ENCODE results near the gene ANKS1B.

The ANKS1B gene

DNA sequence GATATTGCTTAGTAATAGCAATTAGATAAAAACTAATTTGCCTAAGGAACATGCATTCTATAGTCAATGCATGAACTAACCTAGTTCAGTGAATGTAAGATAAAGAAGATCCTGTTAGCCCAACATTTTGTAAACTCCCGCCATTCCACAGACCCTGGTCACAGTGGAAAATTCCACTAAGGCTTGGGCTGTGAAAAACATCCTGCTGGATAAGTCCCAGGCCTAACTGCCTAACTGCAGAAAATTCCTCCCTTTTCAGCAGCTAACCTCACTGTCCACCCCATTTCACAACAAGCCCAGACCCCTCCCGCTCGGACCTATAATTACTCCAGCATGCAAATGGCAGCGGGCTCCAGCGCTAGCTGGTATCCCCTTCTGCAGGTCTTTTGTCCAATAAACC is 435.1 kb downstream of the ANKS1B start:
- no peak for DNase-seq

DNA sequence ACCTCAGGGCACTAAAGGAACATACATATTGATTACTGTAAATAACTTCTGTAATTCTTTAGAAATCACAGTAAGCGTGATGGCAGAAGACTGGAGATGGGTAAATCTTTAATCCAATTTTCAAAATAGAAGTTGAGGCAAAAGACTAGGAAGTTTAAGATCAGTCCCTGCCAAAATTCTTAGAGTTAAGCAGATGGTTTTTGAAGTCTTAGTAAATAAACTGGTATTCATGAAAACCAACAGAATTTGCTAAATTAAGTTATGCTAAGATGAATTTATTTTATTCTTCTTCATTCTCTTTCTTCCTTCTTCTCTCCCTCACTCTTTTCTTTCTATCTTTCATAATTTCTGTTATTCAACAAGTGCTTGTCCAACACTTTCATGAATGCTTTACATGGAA is 435.5 kb downstream of the ANKS1B start:
- DNase-seq: peak in 3 of 6 experiments; percentile 12 to 52 (median 18)

DNA sequence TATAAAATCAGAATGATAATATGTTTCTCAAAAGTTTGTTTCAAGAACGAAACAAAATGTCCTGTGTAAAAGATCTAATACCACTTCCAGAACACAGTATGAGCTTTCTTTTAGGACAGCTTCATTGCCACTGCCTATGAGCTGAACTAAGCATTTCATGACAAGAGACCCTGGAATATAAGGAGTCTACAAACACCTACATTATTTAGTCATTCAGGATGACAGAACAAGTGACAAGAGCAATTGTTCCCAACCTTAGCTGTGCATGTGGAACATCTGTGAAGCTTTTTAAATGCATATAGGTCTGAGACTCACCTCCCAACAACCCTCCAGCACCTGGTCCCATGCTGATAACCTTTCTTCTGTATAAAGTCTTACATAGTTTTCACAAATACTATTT is 440.3 kb downstream of the ANKS1B start:
- DNase-seq: no peak

DNA sequence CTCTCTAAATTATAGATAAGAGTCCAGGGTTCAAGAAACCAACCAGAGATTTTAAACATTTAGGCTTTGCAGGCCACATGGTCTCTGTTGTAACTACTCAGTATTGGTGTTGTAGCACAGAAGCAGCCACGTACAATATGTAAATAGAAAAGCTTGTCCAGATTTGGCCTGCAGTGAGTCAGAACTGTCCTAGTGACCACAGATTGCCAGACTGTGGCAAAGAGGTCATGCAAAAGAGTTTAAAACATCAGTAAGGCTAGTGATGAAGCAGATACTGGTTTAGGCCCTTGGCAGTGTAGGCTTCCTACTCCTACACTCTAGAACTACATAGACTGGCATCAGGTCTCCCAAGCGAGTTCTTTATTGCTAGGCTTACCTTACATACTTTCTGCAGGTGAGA is 454.8 kb downstream of the ANKS1B start:
- DNase-seq: no peak

DNA sequence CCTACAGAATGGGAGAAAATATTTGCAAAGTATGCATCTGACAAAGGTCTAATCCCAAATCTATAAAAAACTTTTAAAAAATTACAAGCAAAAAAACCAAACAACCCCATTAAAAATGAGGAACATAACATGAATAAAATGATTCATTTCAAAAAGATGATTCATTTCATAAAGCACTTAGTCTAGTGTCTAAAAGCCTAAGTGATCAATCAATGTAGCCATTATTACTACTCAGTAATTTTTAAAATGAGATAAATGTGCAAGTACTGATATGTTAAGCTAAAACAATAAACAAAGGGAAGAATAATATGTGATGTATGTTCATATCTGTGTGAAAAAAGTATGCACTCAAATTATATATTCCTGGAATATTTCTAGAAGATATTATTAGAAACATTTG is 456.3 kb downstream of the ANKS1B start:
- no peak for DNase-seq

DNA sequence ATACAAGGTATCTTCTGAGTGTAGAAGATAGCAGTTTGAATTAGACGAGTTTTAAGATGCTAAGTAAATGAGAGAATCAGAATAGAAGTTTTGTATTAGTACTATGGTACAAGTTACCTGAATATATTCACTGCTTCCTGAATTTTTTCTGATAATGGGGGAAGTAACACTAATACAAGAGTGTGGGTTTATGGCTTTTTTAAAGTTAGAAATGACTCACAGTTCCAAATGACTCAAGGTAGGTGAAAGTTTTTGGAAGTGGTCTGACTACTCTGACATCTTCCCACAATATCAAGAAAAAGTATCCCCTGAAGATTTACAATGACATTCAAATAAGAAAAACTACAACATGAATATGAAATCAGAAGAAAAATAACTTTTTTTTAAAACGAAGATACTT is 460.9 kb downstream of the ANKS1B start:
- no peak for DNase-seq

DNA sequence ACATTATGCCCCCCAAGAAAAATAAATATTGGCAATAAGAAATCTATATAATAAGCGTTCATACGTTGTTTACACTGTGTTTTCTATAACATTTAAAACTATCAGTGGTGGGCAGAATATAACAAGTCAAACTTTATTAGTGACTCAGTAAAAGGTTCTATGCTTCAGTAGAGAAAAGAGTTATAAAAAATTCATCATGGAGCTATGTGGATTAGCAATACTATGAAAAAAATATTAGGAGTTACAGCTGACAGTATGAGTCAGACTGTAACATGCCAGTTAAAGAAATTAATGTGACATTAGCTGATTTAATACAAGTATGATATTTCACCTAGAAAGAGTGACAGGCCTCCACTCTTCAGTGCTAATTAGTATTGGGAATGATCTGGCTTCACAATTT is 462.3 kb downstream of the ANKS1B start:
- no peak for DNase-seq

DNA sequence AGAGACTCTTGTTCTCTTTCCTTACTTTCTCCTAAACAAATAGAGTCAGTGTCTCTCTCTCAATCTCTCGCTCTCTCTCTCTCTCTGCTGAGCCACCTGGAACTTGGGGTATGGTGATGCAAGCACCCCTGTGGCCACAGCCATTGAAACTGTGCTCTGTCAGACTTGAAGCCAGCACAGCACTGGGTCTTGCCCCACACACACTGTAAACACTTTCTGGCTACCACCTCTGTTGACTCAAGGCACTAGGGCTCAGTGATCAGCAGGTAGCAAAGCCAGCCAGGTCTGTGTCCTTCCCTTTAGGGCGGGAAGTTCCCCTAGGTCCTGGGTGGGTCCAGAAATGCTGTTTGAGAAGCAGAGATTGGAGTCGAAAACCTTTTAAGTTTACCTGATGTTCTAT is 463.1 kb downstream of the ANKS1B start:
- DNase-seq: no peak

DNA sequence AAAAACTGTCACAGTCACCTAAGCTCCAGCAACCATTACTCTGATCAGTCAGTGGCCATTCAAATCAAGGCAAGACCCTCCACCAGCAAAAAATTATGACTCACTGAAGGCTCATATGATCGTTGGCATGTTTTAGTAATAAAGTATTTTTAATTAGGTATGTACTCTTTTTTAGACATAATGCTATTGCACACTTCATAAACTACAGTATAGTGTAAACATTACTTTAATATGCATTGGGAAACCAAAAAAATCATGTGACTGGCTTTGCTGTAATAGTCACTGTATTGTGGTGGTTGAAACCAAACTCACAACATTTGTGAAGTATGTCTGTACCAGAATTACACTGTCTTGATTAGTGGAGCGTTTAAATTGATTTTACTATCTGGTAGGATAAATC is 471.7 kb downstream of the ANKS1B start:
- DNase-seq: no peak

DNA sequence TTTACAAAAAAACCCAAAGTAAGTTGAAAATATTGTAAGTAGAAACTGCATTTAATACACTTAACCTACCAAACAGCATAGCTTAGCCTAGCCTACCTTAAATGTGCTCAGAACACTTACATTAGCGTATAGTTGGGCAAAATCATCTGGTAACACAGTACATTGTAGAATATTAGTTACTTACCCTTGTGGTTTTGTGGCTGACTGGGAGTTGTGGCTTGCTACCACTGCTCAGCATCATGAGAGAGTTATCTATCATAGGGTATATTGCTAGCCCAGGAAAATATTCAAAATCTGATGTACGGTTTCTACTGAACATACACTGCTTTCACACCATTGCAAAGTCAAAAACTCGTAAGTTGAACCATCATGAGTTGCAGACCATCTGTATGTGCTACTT is 478.9 kb downstream of the ANKS1B start:
- no peak for DNase-seq

DNA sequence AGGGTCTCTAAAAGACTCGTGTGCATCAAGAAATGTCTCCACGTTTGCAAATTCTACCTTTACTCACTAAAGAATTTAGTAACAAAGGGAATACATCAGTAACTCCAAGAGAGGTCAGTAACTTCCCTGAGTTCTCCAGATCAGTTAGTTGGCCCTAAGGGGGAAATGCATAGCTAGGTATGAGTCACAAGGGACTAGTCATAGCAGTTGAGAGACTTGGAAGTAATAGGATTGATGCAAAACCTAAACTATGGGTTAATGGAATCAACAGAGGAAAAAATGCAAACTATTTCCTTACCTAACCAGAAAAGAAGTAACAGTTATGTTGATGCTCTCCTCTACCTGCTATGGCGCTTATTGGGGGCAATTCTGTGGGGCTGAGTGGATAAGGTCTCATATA is 486.0 kb downstream of the ANKS1B start:
- DNase-seq: no peak

DNA sequence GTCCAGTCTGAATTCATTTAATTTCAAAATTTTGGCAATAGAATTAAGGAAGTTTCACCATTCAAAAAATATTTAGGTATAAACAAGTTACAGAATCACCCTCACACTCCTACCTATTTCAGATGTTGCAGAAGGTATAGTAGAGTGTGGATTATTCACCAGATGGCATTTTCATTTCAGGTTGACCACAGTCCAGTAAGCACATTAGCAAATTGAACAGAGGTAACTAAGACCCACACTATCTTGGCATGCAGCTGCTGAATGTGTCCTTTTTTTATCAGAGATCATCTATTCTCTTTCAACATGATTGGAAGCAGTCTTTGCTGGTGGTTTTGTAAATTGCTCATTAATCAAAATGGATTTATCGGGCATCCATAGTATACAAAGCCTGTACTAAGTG is 488.9 kb downstream of the ANKS1B start:
- DNase-seq: no peak

DNA sequence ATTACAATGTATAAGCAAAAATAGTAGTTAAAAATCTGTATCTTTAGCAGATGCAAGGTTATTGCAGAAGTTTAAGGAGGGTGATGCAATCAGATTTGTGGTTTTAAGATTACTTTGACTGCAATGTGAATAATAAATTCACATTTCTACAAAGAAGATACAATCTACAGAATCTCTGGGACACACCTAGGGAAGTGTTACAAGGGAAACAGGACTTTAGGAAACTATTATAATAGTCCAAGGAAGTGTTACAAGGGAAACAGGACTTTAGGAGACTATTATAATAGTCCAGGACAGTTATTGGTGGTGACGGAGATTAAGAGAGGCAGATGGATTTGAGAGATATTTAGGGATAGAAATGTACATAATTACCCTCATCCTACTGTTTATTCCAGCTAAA is 491.5 kb downstream of the ANKS1B start:
- DNase-seq: no peak

DNA sequence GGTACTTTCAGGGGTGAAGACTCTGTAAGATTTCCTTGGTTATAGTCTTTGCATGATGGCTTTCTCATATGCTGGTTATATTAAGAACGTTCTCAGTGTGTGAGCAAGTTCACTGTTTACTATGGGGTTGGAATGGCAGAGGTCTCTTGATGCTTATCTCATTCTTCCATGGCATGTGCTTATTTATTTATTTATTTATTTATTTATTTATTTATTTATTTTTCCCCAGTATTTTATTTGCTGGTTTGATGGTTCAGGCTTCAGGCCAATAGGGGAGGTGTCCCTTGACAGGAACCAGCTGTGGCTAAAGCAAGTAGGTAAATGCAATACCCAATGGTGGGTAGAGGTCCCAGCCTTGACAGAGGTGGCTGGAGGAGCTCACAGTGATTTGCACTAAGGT is 498.5 kb downstream of the ANKS1B start:
- DNase-seq: no peak

DNA sequence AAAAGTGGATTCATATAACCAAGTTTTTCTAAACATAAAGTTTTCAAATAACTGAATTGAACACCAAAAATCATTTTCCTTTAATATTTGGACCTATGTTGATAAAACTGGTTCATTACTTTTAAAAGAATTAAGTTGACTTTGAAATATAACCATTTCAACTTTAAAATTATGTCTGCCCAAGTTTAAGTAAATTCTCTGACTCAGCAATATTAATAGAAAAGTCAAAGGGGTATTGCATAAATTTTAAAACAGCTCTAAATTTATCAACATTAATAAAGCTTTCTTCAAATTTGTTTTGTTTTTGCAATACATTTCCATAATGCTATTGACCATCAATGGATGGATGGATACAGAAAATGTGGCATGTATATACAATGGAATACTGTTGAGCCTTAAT is 505.6 kb downstream of the ANKS1B start:
- no peak for DNase-seq

DNA sequence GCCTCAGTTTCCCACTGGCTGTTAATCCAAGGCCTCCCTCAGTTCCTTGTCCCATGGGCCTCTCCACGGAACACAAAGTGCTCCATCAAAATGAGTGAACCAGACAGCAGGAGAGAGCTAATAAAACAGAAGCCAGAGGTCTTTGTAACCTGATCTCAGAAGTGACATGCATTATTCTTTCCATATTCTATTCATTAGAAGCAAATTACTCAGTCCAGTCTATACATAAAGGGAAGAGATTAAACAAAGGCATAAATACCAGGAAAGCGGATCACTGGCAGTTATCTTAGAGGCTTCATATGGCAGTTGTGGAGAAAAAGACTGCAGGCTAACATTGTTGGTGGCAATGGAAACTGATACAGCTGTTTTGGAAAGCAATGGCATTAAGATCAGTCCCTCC is 507.8 kb downstream of the ANKS1B start:
- DNase-seq: no peak

DNA sequence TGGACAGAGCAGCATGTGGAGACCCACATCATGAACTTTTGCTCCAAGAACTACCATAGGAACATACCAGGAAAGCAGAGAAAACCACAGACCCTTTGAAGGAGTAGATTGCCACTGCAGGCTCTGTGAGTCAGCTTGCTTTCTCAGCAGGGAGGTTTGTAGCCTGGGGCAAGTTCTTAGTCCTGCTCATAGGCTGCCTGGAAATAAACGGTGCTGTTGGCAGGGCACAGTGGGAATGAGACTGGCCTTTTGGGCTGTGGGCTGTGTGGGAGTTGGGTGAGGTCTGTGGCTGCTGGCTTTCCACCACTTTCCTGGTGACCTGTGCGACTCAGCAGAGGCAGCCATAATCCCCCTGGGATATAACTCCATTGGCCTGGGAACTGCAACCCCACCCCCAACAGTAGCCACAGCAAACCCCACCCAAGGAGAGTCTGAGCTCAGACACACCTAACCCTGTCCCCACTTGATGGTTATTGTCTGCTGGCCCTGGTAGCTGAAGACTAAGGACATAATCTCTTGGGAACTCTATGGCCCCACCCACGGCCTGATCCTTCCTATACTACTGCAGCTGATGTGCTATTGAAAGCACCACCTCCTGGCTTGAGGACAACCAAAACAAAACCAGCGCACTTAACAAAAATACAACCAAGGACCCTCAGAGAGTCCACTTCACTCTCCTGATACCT is 529.2 kb downstream of the ANKS1B start:
- DNase-seq: no peak

DNA sequence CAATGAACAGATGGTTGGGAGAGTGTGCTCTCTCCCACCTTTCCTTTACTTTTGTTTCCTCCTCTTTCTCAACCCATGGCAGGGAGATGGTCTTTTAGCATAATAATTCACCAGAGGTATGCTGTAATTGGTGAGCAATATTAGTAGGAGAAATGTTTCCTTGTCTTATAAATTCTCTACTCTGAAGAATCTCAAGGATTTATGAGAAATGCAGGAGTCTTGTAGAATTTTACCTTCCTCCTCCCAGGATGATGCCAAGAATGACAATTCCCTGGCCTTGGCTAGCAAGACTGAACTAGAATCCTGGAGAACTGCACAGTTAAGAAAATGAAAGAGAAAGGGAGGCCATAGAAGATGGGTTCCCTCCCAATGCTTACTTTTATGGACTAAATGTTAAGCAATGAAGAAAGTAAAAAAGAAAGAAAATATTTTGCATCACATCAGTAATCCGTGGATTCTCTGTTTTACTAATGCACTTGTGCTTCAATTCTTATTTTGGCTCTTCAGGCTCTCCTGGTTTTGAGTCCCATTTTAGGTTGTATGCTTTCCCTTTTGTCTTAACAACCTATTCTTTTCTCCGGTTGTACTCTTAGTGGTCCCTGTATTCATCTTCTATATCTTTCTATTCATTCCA is 530.1 kb downstream of the ANKS1B start:
- no peak for DNase-seq

DNA sequence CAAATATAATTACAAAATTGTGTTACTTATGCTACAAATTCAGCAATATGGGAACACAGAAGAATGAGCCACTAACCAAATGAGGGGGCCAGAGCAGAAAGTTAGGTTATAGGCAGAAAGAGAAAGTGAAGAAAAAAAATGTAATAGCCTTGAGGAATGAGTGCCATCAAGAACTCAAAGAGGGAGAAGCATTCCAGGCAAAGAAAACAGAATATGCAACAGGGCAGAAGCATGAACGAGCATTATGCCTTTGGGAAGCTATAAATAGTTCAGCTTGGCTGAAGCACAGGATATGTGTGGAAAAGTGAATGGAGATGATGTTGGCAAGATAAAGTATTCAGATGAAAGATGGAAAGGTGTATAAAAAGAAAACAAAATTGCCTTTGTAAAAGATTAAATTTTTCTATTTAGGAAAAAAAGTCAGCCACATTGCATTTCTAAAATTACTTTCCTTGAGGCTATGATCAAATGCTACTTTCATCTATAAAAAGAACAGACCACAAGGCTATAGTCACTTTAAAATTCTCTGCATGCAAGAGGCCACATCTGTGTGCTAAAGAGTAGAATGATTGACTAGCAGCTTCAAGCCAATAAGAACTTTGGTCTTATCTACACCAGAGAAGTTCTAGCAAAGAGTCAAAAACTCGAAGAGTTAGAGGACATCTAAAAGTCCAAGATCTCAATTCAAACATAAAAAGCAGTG is 530.7 kb downstream of the ANKS1B start:
- no peak for DNase-seq

DNA sequence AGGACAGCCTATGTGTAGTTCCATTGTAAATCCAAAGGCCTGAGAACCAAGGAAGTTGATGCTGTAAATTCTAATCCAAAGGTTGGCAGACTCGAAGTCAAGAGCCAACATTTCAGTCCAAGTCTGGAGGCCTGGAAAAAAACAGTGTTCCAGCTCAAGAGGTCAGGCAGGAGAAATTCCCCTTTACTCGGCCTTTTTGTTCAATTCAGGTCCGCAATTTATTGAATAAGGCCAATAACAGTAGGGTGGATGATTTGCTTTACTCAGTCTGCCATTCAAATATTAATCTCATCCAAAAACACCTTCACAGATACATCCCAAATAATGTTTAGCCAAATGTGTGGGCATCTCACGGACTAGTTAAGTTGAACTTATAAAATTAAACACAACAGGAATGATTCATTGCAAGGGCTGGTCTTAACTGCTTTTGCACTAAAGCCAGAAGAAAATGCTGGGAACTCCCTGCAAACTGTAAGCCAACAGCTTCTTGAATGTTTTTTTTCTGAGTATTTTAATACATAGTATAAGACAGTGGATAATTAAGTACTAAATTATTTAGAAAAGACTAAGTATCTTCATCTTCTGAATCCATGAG is 534.6 kb downstream of the ANKS1B start:
- no peak for DNase-seq

DNA sequence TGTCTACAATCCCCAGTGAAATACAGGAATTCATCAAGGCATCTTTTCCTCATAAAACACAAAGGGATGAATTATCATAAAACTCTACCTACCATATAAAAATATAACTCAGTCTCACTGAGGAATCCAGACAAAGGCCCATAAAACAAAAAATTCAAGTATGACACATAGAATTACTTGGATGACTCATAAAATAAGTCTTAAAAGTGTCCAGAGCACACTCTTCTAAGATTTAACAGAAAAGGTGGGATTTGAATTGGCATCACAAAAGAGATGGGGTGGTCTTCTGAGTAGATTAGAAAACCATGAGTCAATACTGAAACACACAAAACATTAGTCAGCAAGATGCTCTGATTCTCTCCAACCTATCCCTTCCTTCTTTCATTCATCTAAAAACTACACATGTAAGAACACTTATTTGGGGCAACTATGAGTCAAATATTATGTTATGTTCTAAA is 539.8 kb downstream of the ANKS1B start:
- DNase-seq: no peak

DNA sequence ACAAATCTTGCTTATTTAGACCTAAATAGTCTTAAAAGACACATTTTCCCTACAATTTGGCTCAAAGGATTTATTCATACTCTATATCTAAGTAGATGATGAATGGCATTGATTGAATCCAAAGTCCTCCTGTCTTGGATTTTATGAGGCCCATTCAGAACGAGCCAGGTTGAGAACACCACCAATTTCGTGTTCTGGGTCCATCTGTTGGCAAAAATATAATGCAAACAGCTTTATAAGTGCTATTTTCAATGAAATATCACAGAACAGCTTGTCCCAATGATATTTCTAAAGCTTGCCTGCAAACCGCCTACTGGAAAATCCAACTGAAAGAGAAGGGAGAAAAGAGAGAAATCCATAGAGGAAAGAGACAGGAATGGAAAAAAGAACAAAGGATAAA is 542.0 kb downstream of the ANKS1B start:
- no peak for DNase-seq

DNA sequence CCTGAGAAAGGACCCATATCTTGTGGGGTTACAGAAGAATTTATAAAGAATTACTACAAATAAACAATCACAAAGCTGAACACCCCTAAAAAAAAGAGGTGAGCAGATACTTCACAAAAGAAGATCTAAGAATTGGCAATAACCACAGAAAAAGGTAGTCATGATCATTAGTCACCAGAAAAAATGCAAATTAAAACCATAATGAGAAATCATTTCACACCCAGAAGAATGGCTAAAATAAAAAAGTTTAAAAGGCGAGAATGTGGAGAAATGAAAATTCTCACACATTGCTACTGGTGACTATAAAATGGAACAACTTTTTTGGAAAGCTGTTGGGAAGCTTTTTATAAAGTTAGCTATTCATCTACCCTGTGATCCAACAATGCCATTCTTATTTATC is 545.3 kb downstream of the ANKS1B start:
- DNase-seq: no peak

DNA sequence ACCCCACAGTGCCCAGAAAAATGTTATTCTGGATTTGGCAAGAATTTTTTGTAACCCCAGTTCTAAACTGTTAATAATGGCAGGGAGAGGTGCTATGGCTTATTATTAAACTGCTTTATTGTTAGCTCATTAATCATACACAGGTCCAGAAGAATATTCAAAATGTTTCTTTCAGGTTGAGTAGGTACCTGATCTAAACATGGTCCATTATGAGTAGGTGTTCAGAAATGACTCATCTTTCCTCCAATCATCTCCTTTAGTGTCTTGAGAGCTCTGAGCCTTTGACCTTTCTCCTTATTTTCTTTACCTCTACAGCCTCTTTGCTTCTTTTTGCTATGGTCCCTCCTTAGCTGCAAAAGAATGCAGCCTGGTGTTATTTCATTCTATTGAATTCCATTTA is 548.2 kb downstream of the ANKS1B start:
- no peak for DNase-seq
